Activated T-cell treated with anti-CD3 and anti-CD28 coated beads for 48 hours (primary cell): ENCODE results near the gene AQP5.

Source experiments
- DNase-seq: peaks from one replicate; pipeline ENCODE4 v3.0.0-alpha.2; 2020; ENCODE audit warnings: low read depth

AQP5 gene

DNA sequence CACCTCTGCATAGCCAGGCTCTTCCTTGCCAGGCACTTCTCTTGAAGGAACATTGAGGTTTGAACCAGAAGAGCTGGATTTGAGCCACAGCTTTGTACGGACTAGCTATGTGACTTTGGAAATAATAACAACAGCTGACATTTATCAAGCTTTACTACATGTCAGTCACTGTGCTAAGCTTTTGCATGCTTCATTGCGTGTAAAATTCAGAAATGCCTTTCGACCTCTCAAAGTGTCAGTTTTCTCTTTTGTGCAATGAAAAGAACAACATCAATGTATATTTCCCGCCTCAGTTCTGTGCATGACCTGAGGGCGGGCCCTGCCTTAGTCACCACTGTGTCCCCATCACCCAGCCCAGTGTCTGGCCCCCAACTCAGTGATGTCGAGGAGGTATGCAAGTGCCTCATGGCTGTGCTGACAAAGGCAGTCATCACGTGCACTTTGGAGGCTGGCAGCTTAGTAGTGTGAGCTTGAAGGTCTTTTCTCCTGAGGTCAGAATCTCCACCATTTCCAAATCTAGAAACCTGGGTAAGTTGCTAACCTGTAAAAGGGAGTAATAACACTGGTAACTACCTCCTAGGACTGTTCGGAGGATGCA is 29.0 kb upstream of the AQP5 start:
- no peak for DNase-seq

DNA sequence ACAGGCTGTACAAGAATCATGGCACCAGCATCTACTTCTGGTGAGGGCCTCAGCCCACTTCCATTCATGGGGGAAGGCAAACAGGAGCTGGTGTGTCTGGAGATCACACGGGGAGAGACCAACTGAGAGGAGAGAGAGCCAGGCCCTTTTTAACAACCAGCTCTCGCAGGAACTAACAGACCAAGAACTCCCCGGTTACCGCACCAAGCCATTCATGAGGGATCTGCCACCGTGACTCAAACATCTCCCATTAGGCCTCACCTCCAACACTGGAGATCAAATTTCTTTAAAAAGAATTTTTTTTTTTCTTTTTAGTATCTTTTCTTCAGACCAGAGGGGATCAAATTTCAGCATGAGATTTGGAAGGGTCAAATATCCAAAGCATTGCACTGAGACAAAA is 27.9 kb upstream of the AQP5 start:
- no peak for DNase-seq

DNA sequence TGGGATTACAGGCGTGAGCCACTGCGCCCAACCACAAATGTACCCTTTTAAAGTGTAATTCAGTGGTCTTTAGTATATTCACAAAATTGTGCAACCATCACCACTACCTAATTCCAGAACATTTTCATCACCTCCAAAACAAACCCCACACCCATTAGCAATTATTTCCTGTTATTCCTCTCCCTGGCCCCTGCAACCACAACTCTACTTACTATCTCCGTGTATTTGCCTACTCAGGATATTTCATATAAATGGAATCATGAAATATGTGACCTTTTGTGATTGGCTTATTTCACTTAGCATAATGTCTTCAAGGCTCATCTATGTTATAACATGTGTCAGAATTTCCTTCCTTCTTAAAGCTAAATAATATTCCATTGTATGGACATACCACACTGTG is 27.2 kb upstream of the AQP5 start:
- DNase-seq: no peak

DNA sequence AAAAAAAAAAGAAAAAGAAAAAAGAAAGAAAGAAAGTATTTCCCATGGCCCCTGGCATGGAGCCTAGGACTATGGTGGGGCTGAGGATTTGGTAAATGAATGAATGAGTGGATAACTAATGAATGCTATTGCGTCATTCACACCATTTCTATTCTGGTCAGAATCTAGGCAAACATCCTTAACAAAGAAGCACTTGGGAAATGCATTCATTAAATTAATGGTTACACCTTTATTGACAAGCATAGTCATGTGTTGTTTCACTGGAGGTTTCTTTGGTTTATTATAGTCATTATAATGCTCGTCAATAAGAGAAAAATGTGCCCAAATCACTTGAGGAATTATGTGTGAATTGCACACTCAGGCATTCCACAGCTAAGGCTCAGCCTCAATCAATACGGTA is 24.7 kb upstream of the AQP5 start:
- no peak for DNase-seq

DNA sequence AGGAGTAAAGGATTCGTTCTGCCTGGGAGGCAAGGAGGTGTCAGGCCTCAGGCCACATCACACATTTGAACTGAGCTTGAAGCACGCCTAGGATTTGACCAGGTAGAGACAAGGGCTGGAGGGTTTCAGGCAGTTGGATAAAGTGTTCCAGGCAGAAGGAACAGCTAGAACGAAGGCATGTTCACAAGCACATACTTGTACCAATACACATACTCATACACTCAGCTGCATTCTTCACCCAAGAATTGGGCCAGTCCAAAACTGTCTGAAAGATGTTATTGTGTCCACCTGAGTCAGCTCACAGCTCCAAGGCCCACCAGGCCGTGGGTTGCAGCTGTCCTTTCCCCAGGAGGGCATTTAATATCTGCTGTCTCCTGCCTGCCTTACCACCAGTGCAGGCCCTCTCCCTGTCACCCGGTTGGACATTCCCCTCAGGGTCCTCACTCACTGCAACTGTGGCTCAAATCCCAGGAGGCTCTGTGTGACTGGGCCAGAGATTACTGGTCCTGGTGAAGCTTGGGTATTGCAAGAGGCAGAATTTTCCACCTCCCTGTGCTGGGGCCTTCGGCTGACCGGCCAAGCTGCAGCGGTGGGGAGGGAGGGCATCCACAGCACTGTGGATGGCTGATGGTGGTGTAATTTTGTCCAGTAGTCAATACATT is 23.9 kb upstream of the AQP5 start:
- DNase-seq: no peak

DNA sequence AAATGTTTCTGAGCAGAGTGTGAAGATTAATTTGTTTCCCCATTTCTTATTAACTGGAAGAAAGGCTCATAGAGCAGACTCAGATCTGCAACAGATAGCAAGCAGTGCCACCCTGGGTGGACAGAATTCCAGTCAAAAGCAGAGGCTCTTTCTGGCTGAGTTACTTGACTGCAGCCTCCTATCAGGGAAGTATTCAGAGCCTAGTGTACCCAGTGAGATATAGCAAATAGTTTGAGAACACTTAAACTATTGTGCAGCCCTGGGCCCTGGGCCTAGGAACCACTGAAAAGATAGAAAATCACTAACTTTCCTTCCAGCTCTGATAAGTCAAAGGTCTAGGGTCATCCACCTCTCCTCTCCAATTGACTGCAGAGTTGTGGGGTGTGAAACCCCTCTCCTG is 22.4 kb upstream of the AQP5 start:
- no peak for DNase-seq

DNA sequence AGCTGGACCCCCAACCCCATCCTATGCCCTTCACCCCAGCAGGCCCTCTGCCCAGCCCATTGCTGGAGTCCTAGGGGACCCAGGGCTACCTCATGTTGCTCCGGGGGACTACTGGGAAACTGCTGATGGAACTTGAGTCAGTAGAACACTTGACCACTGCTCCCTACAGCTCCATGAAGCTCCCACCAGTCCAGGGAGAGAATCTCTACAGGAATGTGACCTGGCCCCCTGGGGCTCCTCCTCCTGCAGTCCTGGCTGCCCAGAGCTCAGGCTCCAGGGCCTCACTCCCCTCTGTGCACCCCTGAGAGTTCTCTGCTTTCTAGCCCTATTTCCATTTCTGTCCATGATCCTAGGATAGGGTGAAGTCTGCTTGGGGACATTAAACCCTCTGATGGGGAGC is 22.0 kb upstream of the AQP5 start:
- no peak for DNase-seq

DNA sequence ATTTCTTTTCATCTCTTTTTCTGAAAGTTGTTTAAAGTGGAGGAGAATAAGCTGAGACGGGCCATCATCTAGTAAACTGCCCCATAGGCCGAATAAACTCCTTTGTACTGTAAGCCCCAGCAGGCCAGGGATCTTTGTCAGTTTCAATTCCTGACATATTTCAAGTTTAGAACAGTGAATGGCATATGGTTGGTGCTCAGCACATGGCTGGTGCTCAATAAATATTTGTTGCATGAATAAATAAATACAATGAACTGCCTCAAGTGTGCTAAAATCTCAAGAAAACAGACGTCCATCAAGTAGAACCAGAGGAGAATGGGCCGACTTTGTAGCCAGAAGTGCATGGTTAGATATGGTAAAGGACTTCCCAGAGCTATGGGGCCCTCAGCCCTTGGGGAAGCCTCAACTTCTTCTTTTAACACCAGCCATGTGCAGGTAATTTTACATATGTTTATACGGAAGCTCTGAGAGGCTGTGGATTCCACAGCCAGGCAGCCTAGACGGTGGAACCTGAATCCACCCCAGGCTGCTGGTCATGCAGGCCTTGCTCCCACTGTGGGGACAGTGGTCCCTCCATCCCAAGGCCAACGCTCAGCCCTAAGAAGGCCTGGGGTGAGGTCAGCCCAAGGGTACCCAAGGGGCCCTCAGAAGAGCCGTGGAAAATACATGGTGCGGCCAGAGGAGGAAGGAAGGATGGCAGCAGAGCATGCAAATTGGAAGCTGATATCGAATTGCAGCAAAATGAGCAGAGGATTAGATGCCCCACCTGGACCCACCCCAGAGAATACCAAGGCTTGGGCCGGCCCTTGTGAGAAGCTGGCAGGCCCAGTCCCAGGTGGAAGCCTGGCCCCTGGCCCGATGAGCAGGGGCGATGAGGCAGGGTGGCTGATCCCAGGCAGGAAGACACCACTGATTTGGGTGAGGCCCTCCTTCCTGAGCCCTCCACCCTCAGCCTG is 19.8 kb upstream of the AQP5 start:
- DNase-seq: no peak

DNA sequence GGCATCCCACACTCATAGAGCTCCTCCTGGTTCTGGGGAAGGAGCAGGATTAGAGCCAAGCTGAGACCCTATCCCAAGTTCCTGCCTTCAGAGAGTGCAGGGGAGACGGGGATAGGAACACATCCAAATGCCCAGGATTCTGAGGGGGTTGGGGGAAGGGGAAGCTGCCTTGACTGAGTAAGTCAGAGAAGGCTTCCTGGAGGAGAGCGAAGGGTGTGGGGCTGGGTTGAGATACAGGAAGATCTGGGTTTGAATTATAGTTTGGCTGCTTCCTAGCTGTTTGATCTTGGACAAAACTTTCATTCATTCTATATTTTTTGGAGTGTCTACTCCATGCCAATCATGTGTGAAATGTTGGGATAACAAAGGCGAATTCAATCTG is 19.2 kb upstream of the AQP5 start:
- no peak for DNase-seq

DNA sequence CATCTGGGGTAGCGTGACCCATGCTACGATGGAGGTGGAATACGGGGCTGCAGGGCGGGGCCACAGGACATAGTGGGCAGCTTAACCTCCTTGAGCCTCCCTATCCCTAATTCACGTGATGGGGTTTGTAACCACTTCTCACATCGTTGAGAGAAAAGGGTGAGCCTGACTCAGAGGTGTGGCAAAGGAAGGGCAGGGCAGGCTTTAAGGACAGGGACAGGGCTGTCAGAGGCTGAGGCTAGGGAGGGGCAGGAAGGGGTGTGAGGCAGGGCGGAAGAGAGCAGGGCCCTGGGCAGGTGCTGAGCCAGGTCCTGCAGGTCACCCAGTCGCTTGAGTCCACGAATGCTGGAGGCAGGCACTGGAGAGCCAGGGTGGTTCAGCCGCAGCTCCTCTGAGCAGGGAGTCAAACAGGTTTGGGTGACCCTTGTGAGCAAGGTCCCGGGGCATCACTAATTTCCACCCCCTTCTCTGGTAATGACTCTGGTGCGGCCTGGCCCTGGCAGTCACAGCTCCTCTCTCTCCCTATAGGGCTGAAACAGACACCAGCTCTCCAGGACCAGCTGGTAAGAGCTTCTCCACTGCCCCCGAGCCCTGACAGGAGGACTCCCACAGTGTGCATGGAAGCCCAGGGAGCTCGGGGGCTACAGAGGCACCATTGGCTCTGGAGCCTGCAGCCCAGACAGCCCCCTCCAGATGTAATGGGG is 18.6 kb upstream of the AQP5 start:
- no peak for DNase-seq

DNA sequence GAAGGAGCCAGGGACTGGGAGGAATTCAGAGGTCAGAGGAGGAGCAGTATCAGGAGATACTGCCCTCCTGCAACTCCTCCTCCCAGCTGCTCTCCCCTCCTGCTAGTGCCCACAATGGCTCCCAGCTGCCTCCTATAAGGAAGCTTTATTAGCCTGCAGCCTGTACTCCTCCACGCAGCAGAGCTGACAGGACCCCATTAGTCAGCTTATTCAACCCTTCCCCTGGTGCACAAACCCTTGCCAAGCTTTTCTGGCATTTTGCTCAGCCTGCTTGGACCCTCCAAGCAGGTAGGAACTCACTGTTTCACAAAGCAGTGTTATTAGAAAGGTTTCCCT is 18.1 kb upstream of the AQP5 start:
- no peak for DNase-seq

DNA sequence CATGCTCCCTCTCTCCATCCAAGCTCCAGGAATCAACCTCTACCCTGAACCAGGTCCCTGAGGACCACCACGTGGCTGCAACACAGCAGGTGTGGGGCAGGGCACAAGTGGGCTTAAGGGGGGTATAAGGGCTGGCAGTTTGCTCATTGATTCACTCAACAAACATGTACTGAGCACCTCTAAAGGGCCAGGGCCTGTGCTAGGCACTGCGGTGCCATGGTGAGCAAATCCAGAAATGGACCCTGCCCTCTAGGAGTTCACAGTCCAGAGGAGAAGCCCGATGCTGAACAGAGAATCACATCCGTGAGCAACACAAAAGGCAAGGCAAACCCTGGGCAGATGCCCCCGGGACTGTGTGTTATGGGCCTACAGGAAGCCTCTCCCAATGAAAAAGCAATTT is 17.6 kb upstream of the AQP5 start:
- no peak for DNase-seq

DNA sequence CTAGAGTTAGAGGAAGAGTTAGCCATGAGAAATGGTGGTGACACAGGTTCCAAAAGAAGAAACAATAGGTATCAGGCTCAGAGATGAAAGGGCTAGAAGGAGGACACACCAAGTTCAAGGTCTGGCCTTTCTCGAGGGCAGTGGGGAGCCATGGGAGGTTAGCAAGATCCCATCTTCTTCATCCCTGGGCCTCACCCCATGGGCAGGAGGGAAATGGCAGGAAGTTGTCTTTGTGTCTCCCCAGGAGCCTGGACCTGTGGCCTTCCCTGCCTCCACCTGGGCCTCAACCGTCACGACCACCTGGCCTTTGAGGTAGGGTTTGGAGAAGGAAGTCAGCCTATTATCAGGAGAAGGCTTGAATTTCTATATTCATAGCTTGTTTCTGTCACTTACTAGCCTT is 17.0 kb upstream of the AQP5 start:
- no peak for DNase-seq

DNA sequence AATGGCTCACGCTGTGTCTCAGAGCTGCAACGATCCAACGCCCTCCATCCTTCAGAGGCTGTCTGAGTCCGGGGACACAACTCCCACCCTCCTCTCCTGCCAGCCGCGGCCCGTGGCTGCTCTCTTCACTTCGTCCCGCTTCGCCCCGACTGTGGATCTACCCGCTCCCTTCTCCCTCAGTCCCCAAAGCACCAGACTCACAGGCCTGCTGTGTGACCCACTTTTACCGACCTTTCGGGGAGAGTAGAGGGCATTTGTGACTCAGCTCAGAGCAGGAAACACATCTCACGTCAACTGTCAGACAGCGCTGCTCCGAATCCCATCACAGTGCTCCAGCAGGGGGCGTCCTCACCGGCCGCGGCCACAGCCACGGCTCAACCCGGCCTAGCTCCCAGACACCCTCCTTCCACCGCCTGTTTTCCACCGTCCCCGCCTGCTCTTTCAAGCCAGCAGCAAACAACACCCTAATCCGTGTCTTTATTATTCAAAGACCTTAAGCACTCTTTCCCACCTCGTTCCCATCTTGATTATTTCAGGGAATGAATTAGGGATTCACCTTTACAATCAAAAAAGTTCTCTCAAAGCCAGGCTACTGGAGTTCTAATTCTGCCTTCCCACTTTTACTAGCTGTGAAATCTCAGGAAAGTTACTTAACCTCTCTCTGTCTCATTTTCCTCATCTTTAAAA is 16.1 kb upstream of the AQP5 start:
- DNase-seq: peak; percentile 88

DNA sequence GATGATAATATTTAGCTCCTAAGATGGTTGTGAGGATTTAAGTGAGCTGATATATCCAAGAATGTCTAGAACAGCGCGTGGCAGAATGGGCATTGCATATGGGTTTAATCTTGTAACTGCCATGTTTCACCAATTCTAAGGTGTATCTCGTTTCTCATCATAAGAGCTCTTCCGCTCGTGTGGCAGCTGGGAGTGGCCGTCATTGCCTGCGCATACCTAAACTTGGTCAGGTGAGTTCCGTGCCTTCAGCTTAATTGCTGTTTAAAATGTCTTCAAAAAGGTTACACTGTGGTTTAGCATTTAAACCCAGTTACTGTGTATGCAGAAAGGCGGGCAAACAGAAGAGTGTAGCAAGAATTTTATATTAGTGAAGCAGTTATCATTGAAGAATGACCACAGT is 15.6 kb upstream of the AQP5 start:
- DNase-seq: no peak

DNA sequence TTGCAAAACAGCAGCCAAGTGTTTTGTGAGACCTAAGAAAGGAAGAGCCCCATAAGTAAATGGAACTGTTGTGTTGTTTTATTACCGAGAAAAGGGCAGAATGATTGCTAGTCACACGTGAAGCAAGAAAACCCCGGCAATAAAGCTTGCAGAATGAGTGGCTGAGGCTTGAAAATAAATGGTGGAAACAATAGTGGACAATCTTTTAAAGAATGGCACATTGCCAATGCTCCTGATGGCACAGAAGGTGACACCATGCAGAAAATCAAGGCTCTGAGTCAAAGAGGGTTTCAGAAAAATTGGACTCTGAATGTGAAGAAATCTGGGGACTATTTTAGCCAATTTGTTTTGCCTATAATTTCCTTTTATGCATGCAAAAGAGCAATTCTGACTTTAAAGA is 15.2 kb upstream of the AQP5 start:
- no peak for DNase-seq

DNA sequence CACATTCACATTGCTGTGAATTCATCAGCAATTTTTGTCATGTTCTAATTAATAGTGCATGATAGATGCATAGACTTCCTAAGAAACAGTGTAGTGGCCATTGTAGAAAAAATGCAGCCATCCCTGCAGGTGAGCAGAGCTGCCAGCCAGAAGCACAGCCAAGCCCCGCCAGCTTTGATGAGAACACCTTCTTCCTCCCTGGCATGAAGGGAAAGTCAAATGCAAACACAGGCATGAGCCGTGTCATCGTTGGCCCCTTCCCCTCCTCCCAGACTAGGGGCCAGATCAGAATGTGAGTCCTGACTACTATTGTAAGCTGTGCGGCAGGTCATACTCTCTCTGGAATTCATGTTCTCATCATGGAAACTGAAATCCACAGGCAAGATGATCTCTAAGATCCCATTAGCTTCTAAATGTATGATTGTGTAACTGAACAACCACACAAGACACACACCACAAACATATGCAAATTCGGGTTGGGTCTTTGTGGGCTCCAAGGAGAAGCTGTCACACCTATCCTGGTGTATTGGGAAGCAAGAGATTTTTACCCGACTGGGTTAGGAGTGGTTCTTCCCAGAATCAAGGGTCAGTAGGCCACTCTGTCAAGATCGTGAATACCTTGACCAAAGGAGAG is 14.0 kb upstream of the AQP5 start:
- no peak for DNase-seq

DNA sequence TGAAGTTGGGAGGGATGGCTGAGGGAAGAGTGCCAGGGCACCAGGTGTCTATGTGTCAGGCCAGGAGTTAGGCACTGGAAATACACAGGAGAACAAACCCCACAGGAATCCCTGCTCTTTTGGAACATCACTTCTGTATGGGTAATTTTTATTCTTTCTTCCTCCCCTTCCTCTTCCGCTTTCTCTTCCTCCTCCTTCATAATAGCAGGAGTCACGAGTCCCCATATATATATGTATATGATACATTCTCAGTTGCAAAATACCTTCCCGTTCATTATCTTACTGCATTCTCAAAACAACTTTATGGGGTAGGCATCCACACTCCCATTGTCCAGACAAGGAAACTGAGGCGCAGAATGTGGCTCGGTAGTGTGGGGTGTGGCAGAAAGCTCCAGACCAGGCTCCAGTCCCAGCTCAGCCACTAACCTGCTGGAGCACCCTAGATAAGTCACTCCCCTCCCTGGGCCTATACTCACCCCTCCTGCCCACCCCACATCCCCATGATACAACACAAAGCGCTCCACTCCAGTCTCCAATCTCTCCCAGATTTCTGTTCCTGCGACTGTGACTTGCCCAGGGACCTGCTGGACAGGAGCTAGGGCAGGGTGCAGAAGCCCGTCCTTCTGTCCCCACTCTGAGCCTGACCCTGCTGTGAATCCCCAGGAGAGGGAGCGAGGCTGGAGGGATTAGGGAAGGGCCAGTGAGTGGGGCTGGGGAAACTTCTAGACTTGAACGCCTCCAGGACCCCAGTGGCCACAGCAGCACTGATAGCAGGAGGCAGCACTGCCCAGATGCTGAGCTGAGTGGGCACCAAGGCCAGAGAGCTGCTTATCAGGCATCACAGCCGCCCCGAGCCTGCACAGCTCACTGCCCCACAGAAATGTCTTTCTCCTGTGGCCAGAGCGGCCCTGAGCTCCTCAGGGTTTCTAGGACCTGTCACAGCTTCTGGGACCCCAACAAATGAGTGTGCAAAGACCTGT is 12.5 kb upstream of the AQP5 start:
- DNase-seq: no peak

DNA sequence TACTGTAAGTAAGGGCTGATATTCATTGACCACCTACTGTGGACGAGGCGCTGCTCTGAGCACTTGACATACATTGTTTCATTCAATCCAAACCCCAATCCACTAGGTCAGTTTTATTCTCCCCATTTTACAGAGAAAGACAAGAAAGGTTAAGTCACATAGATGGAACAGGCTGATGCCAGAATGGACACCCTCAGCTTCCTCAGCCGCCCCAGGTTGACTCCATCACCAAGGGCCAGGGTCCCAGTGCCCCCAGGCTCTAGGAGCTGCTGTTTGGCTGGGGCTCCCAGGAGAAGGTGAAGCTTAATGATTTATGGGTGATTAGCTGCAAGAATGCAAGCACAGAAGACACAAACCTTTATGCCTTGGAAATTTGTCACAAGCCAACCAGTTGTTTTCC is 11.8 kb upstream of the AQP5 start:
- DNase-seq: no peak
